Brain microvascular endothelial cell (primary cell): ENCODE data around the gene PRPF4.

Source experiments
- DNase-seq: peaks from one replicate; pipeline ENCODE4 v3.0.0-alpha.2; 2020
- H3K27ac ChIP-seq: fragments of 250-450 bp; sonication (Bioruptor Pico); 2 replicates; pipeline ENCODE4 v1.5.1; 2020; ENCODE audit warnings: mild to moderate bottlenecking, moderate library complexity
- H3K27me3 ChIP-seq: fragments of 250-450 bp; sonication (Bioruptor Pico); replicated peaks from 2 replicates; pipeline ENCODE4 v1.5.1; 2020; ENCODE audit warnings: mild to moderate bottlenecking
- H3K36me3 ChIP-seq: fragments of 250-450 bp; sonication (Bioruptor Pico); replicated peaks from 2 replicates; pipeline ENCODE4 v1.5.1; 2020; ENCODE audit warnings: mild to moderate bottlenecking
- H3K4me3 ChIP-seq: 2 replicates; pipeline ENCODE4 v1.5.1; 2011; ENCODE audit warnings: low read depth, mild to moderate bottlenecking, control low read depth, low read length, moderate library complexity
- in situ Hi-C: cut with HindIII; loops from 2 replicates; pipeline ENCODE4 v1.10.0; 2017; ENCODE audit warnings: low sequenced_read_pairs, low pct_ligation_motif_present
- TF ChIP-seq, protein P1 (sequence below): IDR thresholded peaks from 2 replicates; pipeline ENCODE4 v1.5.1; 2011; ENCODE audit warnings: low read depth, mild to moderate bottlenecking, moderate library complexity, low read length, control low read depth, inconsistent platforms; ENCODE audit errors: missing control alignments

PRPF4 gene

DNA sequence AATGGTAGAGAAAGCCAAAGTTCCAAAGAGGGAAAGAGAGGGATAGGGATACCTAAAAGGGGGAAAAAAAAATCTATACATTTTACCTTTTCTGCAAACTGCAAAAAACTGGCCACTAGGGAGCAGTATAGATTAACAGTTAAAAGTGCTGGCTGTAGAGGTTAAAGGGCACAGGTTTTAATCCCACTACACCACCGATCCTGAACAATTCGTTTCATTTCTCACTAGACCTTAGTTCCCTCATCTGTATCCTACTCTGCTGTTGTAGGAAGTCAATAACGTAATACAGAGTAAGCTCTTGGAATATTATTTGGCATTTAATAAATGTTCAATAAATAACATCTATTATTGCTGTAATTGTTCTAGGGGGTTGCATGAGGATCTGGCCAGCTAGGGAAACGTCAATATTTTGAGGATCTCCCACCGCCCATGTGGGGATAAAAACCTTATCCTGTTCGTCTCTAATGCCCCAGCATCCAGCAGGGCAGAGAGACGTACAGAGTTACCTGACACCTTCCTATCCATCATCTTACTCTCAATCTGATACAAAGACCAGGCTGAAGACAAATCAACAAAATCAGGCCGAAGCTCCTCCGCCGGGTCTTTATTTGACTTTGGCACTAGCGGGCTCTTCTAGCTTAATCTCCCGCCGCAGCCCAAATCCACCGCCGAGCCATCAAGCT, 843 bp upstream of the PRPF4 start:
- TF ChIP-seq, protein P1, sequence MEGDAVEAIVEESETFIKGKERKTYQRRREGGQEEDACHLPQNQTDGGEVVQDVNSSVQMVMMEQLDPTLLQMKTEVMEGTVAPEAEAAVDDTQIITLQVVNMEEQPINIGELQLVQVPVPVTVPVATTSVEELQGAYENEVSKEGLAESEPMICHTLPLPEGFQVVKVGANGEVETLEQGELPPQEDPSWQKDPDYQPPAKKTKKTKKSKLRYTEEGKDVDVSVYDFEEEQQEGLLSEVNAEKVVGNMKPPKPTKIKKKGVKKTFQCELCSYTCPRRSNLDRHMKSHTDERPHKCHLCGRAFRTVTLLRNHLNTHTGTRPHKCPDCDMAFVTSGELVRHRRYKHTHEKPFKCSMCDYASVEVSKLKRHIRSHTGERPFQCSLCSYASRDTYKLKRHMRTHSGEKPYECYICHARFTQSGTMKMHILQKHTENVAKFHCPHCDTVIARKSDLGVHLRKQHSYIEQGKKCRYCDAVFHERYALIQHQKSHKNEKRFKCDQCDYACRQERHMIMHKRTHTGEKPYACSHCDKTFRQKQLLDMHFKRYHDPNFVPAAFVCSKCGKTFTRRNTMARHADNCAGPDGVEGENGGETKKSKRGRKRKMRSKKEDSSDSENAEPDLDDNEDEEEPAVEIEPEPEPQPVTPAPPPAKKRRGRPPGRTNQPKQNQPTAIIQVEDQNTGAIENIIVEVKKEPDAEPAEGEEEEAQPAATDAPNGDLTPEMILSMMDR, result peak; percentile 60
- H3K27ac ChIP-seq, result peak overlapping the region; percentile 88
- H3K27me3 ChIP-seq, result no peaks in the 10 kb centered on the region
- peak overlapping the region; percentile 96 for H3K4me3 ChIP-seq
- peaks cover 41% of the 10 kb centered on the region for H3K36me3 ChIP-seq
- DNase-seq, result peak; percentile 28
- in situ Hi-C loops, result no loop called here

DNA sequence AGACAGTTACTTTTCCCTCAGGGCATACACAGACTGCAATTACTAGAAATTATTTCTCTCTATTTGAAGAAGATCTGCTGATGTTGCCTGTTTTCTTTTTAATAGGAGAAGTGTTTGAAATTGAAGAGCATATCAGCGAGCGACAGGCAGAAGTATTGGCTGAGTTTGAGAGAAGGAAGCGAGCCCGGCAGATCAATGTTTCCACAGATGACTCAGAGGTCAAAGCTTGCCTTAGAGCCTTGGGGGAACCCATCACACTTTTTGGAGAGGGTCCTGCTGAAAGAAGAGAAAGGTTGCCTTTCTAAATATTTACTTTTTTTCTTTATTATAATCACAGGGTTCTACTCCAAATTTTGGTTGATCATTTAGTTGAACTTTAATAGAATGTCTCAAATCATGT, 3.4 kb downstream of the PRPF4 start:
- TF ChIP-seq, protein P1, result no peak
- no peak for DNase-seq
- no peaks in the 10 kb centered on the region for H3K27me3 ChIP-seq
- H3K4me3 ChIP-seq, result no peak overlapping the region
- in situ Hi-C loops, result no loop called here
- no peak overlapping the region for H3K27ac ChIP-seq
- H3K36me3 ChIP-seq, result peaks cover 46% of the 10 kb centered on the region

DNA sequence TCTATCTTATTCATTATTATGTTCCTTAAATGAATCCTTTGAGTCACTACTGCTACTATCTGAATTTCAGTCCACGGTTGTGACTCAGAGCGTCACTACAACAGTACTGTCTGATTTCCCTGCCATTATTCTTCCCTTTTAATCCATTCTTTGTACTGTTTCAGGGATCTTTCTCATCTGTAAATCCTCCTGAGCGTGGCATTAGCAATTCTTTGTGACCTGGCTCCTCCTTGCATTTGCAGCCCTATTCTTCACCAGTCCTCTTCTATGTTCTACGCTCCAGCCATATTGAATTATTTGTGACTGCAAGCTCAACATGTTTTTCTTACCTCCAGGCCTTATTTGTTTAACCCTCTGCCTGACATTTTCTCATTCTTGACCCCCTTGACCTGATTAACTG, 5.9 kb downstream of the PRPF4 start:
- Histone ChIP-seq H3K27me3 (no peaks in the 10 kb centered on the region), H3K36me3 (peaks cover 65% of the 10 kb centered on the region), H3K4me3 (no peak overlapping the region), H3K27ac (no peak overlapping the region)
- TF ChIP-seq, protein P1, result no peak
- DNase-seq, result no peak
- in situ Hi-C loops, result no loop called here

DNA sequence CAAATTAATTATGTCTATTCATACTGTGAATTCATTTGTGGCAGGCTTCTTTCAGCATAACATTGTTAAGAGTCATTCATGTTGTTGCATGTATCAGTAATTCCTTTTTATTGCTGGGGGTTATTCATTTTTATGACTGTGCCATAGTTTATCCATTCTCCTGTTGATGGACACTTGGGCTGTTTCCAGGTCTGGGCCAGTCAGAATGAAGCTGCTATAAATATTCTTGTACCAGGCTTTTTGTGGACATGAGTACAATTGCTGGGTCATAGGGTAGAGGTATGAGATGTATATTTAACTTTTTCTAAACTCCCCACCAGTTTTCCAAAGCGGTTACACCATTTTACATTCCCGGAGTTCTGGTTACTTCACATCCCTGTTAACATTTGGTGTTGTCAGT, 13.6 kb downstream of the PRPF4 start:
- H3K36me3 ChIP-seq, result peaks cover 84% of the 10 kb centered on the region
- H3K27me3 ChIP-seq, result no peaks in the 10 kb centered on the region
- no peak overlapping the region for H3K27ac ChIP-seq
- TF ChIP-seq, protein P1, result no peak
- in situ Hi-C loops, result no loop called here
- H3K4me3 ChIP-seq, result no peak overlapping the region
- no peak for DNase-seq

DNA sequence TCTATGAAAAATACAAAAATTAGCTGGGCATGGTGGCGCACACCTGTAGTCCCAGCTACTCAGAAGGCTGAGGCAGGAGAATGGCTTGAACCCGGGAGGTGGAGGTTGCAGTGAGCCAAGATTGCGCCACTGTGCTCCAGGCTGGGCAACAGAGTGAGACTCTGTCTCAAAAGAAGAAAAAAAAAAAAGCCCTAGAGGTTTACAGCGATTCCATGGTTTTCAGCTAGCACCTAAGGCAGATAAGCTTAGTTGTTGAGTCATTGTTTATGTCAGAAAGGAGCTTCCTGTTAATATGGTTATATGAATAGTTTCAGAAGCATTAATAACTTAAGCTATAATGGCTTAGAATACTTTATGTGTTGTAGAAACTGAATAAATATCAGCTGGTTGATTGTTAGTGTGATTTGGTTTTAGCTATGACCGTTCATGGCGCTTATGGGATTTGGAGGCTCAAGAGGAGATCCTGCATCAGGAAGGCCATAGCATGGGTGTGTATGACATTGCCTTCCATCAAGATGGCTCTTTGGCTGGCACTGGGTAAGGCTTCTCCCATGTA, 14.7 kb downstream of the PRPF4 start:
- no peak for DNase-seq
- H3K4me3 ChIP-seq, result no peak overlapping the region
- no peaks in the 10 kb centered on the region for H3K27me3 ChIP-seq
- peaks cover 75% of the 10 kb centered on the region for H3K36me3 ChIP-seq
- TF ChIP-seq, protein P1, result no peak
- H3K27ac ChIP-seq, result no peak overlapping the region
- in situ Hi-C loops, result no loop called here
